H1 (cell line): ENCODE results near the gene YPEL4. TPM values are rescaled to one million over a fixed set of nuclear protein-coding genes. Genes with fewer than 3 reads are reported as not detected.

ENCODE experiments used
- ATF2 ChIP-seq: IDR thresholded peaks from 2 replicates; pipeline ENCODE4 v1.6.1; 2012; ENCODE audit warnings: low read length, inconsistent platforms
- CREB1 ChIP-seq: IDR thresholded peaks from 2 replicates; pipeline ENCODE4 v1.6.1; 2012; ENCODE audit warnings: inconsistent platforms
- CTBP2 ChIP-seq: IDR thresholded peaks from 2 replicates; pipeline ENCODE4 v1.7.0; 2011; ENCODE audit warnings: borderline replicate concordance, mild to moderate bottlenecking, moderate library complexity, mixed read lengths, low read length; ENCODE audit not compliant: insufficient read depth, insufficient read length
- EGR1 ChIP-seq: IDR thresholded peaks from 2 replicates; pipeline ENCODE4 v1.6.1; 2011; ENCODE audit warnings: low read depth, low read length, borderline replicate concordance
- KDM4A ChIP-seq: IDR thresholded peaks from one replicate; pipeline ENCODE4 v1.7.1; 2012; ENCODE audit warnings: low read depth, mild to moderate bottlenecking, moderate library complexity, low read length, inconsistent platforms; ENCODE audit not compliant: severe bottlenecking
- MAX ChIP-seq: IDR thresholded peaks from 2 replicates; pipeline ENCODE4 v1.6.1; 2012; ENCODE audit warnings: inconsistent platforms
- RXRA ChIP-seq: IDR thresholded peaks from 2 replicates; pipeline ENCODE4 v1.6.1; 2011; ENCODE audit warnings: low read depth, mild to moderate bottlenecking, low read length, moderate library complexity; ENCODE audit not compliant: insufficient read depth
- SAP30 ChIP-seq: fragments of 300-600 bp; sonication (generic); IDR thresholded peaks from 2 replicates; pipeline ENCODE4 v1.7.1; 2012; ENCODE audit warnings: low read length, moderate library complexity, mild to moderate bottlenecking, inconsistent platforms; ENCODE audit not compliant: insufficient read depth, insufficient replicate concordance
- SIN3A ChIP-seq, 2 experiments: IDR thresholded peaks in 1 of 2; conservative IDR thresholded peaks in 1 of 2; 2 replicates each; pipeline ENCODE4 v1.6.1; 2011 to 2012; ENCODE audit warnings: low read length in 2 of 2, improper control_type of control experiment in 1 of 2, low read depth in 1 of 2, mild to moderate bottlenecking in 1 of 2
- TAF7 ChIP-seq: optimal IDR thresholded peaks from 2 replicates; pipeline ENCODE3; 2011; ENCODE audit warnings: low read depth, mild to moderate bottlenecking, inconsistent platforms, low read length, moderate library complexity, borderline replicate concordance
- TBP ChIP-seq: IDR thresholded peaks from 2 replicates; pipeline ENCODE4 v1.6.1; 2011; ENCODE audit warnings: low read depth, low read length, improper control_type of control experiment
- TCF12 ChIP-seq: IDR thresholded peaks from 2 replicates; pipeline ENCODE4 v1.6.1; 2011; ENCODE audit warnings: low read depth, mild to moderate bottlenecking, low read length
- polyA plus RNA-seq, 7 experiments: library from polyadenylated mRNA; depleted of rRNA in 3 of 7; stranded (reverse) in 5 of 7; unstranded in 2 of 7; fragments of >200 nt in 5 of 7; fragments of 200-250 nt in 2 of 7; gene quantifications; 1 replicate in 5 of 7; 2 replicates in 1 of 7; 4 replicates in 1 of 7; pipeline versions ENCODE4 v1.2.1 to v1.2.3, GENCODE V29; 2011 to 2013; ENCODE audit warnings: missing spikeins in 2 of 7, mixed read lengths in 2 of 7
- total RNA-seq: library from RNA; stranded (reverse); fragmentation: NEBNext Ultra II Directional; extraction: Animal tissue kit (Norgen Biotek cat#: 25700); gene quantifications from 2 replicates; pipeline ENCODE4 v1.2.1, GENCODE V29; 2021

YPEL4 gene
- total and polyA plus RNA-seq, 2 of the 8 experiments (the other 6 are each of a cell fraction or from before 2014, with no cell fraction given): 0.13 to 0.38 TPM

GRCh38 chr11:57647960-57648800 lies 1.5 kb downstream of the YPEL4 start (continued):
- peak; percentile 23; the same call in 1 of the 2 replicates for TF ChIP-seq ATF2
- no peak for TF ChIP-seq RXRA
- TF ChIP-seq MAX: 0 out of 2 replicates have a peak, but pooled peaks have one; percentile 6
- TF ChIP-seq EGR1: no peak
- 0 out of 4 replicates have a peak, but pooled peaks of 1 of the 2 experiments have one; percentile 20 for TF ChIP-seq SIN3A (conservative IDR thresholded peaks at IDR 0.05 in 1 of 2, IDR thresholded peaks at IDR 0.05 in 1 of 2; ENCODE audit: low read depth in 1 of 2, low read length in 2 of 2)
- no peak for TF ChIP-seq TCF12
- no peak; the same call in none of the 2 replicates for TF ChIP-seq CREB1
- no peak for TF ChIP-seq SAP30
- no peak for TF ChIP-seq CTBP2
- no peak for TF ChIP-seq TAF7
- no peak for TF ChIP-seq KDM4A
- no peak for TF ChIP-seq TBP
